Airway epithelial cell (primary cell): ENCODE results near the gene GOLGA8J. TPM values are rescaled to one million over a fixed set of nuclear protein-coding genes. Genes with fewer than 3 reads are reported as not detected.

Experiments
- total RNA-seq: library from RNA; depleted of rRNA; stranded (reverse); fragments of >200 nt; gene quantifications from 2 replicates; pipeline ENCODE4 v1.2.3, GENCODE V29; 2015

The GOLGA8J gene, protein sequence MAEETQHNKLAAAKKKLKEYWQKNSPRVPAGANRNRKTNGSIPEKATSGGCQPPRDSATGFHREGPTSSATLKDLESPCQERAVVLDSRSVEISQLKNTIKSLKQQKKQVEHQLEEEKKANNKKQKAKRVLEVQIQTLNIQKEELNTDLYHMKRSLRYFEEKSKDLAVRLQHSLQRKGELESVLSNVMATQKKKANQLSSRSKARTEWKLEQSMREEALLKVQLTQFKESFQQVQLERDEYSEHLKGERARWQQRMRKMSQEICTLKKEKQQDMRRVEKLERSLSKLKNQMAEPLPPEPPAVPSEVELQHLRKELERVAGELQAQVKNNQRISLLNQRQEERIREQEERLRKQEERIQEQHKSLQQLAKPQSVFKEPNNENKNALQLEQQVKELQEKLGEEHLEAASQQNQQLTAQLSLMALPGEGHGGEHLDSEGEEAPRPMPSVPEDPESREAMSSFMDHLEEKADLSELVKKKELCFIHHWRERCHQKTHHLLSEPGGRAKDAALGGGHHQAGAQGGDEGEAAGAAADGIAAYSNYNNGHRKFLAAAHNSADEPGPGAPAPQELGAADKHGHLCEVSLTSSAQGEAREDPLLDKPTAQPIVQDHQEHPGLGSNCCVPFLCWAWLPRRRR
- not detected in 2 replicates for total RNA-seq

DNA sequence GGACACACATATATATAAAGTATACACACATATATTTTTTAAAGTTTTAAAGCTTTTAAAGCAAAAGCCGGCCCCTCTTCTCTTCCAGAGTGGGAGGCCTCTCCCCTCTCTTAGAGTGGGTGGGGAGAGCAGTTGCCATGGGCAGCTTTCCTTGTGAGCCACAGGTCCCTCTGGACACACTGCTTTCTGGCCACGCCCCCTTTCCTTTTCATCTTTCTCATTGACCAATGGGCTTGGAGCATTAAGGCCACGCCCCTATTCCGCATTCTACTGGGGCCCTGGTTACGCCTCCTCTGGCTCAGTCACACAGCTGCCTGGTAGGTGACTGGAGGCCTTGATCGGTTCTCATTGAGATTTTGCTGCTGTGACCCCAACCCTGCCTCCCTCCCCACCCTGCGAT, at the start of gene GOLGA8J:
Gene GOLGA8J (plus strand): TSS at position 301 of the 400 bp plus-strand sequence. CDS start 98 bp downstream, at position 399.

DNA sequence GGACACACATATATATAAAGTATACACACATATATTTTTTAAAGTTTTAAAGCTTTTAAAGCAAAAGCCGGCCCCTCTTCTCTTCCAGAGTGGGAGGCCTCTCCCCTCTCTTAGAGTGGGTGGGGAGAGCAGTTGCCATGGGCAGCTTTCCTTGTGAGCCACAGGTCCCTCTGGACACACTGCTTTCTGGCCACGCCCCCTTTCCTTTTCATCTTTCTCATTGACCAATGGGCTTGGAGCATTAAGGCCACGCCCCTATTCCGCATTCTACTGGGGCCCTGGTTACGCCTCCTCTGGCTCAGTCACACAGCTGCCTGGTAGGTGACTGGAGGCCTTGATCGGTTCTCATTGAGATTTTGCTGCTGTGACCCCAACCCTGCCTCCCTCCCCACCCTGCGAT, 52.0 kb downstream of the GOLGA8J start, which contains the start of gene GOLGA8T:
Gene GOLGA8T (plus strand): TSS at position 301 of the 400 bp plus-strand sequence. CDS start 98 bp downstream, at position 399.

Other genes starting within 250 kb of the GOLGA8J start
- not detected in 2 replicates for gene GOLGA8T, start 52.1 kb downstream of the GOLGA8J start, total RNA-seq